GM21447 (cell line): ENCODE data around the gene UST.
"Not testable (repeated sequence)": the region's sequence is repeated elsewhere in the genome, so short reads cannot be mapped to it uniquely, and the experiment has no call there.

Experiments used
- ATAC-seq: cut with Tn5 transposase; IDR thresholded peaks from one replicate; pipeline ENCODE4 v1.9.1; 2021; ENCODE audit not compliant: unreplicated experiment

Gene UST

GRCh38 chr6:148735989-148736388 lies 10.8 kb upstream of the UST start:
- no peak for ATAC-seq

GRCh38 chr6:148736774-148737412 lies 9.9 kb upstream of the UST start:
- no peak for ATAC-seq

- ATAC-seq, result no peak
These were observed 9.0 kb upstream of the UST start for GRCh38 chr6:148737806-148738205.

- ATAC-seq, result no peak
These were observed 7.6 kb upstream of the UST start for GRCh38 chr6:148738946-148739821.

- no peak for ATAC-seq
These were observed 7.1 kb upstream of the UST start for GRCh38 chr6:148739822-148740128.

- ATAC-seq, result no peak
These were observed 3.4 kb upstream of the UST start for GRCh38 chr6:148743476-148743875.

GRCh38 chr6:148745926-148746325 lies 904 bp upstream of the UST start:
- no peak for ATAC-seq

GRCh38 chr6:148747145-148747470 lies 278 bp downstream of the UST start:
- ATAC-seq, result peak; percentile 28

GRCh38 chr6:148747471-148748165 lies 788 bp downstream of the UST start:
- ATAC-seq, result peak; percentile 28

GRCh38 chr6:148749674-148750073 lies 2.8 kb downstream of the UST start:
- no peak for ATAC-seq

- ATAC-seq, result no peak
These were observed 4.3 kb downstream of the UST start for GRCh38 chr6:148750838-148751792.

GRCh38 chr6:148751793-148752170 lies 5.0 kb downstream of the UST start:
- no peak for ATAC-seq

GRCh38 chr6:148755379-148755778 lies 8.5 kb downstream of the UST start:
- ATAC-seq, result not testable (repeated sequence)

GRCh38 chr6:148757944-148758480 lies 11.2 kb downstream of the UST start:
- peak; percentile 2 for ATAC-seq

GRCh38 chr6:148758492-148758891 lies 11.7 kb downstream of the UST start:
- ATAC-seq, result peak; percentile 81

- no peak for ATAC-seq
These were observed 13.4 kb downstream of the UST start for GRCh38 chr6:148760258-148760534.

- peak; percentile 30 for ATAC-seq
These were observed 14.0 kb downstream of the UST start for GRCh38 chr6:148760568-148761526.

GRCh38 chr6:148761527-148762011 lies 14.7 kb downstream of the UST start:
- no peak for ATAC-seq

- ATAC-seq, result no peak
These were observed 15.4 kb downstream of the UST start for GRCh38 chr6:148762231-148762630.
